ENCODE measurements around the gene ASRGL1.
"Not testable (repeated sequence)": the region's sequence is repeated elsewhere in the genome, so short reads cannot be mapped to it uniquely, and the experiment has no call there.

Gene ASRGL1

DNA sequence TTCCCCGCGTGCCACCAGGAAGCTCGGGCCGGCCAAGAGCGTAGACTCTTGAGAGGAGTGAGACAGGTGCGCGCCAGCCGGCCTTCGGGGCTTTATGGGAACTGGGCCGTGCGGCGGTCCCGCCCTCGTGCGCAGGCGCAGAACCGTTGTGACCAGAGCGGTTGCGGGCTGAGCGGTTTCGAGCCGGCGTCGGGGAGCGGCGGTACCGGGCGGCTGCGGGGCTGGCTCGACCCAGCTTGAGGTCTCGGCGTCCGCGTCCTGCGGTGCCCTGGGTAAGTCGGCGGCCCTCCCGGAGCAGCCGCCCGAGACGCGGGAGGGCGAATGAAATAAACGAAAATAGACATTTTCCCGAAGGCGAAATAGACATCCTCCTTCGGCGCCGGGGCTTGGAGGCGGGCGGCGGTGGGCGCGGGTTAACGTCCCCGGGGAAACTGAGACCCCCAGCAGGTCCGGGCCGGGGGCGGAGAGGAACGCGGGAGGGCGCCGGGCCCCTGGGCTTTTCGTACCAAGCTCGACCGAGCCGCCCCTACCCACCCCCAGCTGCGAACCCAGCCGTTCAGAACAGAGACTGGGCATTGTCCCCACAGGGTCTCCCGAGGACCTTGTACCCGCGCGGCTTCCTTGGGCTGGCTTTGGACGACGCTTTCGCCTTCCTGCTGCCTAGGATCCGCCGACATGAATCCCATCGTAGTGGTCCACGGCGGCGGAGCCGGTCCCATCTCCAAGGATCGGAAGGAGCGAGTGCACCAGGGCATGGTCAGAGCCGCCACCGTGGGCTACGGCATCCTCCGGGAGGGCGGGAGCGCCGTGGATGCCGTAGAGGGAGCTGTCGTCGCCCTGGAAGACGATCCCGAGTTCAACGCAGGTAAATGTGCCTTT lies at the start of gene ASRGL1:
Gene ASRGL1, plus strand, starts transcription at position 146 of the 879 bp plus-strand sequence. Its CDS starts 530 bp downstream, at position 676.
- FAIRE-seq: no peak

DNA sequence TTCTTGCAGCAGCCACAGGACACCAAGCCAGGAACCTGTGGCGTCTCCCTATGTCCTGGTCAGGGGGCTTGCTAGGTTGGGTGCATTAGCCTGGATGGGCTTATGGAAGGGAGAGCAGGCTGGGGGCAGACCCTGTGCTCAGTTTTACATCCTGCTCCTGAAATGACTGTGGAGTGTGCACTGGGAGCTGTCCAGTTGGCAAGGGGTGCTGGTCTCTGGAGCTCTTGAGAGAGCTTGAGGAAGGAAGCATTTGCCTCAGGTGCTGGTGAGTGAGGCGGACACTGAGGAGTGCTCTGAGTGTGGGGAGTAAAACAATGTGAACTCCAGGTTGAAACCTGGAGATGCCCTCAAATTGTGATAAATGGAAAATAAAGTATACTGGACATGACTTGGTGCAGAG lies 41.7 kb upstream of the ASRGL1 start:
- FAIRE-seq: no peak

DNA sequence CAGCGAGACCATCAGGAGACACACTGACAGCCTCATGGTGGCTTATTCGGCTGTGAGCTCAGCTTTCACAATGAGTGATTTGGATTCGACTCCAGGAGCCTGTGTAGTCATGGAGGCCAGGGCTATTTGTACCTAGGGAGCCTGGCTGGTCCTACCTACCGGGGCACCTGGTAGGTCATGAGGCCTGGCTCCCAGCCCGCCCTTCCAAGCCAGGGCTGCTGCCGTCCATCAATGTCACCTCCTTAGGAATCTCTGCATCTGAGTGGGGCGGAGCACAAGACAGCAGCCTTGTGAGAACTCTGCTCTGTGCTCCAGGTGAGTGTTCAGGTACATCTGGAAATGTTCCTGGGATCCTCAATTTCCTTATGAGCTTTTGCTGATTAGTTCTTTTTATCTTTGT lies 38.3 kb upstream of the ASRGL1 start, which contains the start of gene SCGB1D4:
Gene SCGB1D4, minus strand, starts transcription at position 101 of the 400 bp plus-strand sequence. Its CDS starts 65 bp downstream, at position 36.
- no peak for FAIRE-seq

DNA sequence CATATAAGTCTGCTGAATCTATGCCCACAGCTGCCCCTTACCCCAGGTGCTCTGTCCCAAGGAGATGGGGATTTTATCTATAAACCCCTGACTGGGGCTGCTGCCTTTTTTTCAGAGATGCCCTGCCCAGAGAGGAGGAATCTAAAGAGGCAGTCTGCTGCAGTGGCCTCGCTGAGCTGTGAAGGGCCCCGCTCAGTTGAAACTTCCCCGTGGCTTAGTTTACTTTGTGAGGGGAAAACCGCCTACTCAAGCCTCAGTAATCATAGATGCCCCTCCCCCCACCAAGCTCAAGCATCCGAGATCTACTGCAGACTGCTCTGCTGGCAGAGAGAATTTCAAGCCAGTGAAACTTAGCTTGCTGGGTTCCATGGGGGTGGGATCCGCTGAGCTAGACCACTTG lies 31.0 kb upstream of the ASRGL1 start:
- FAIRE-seq: no peak

DNA sequence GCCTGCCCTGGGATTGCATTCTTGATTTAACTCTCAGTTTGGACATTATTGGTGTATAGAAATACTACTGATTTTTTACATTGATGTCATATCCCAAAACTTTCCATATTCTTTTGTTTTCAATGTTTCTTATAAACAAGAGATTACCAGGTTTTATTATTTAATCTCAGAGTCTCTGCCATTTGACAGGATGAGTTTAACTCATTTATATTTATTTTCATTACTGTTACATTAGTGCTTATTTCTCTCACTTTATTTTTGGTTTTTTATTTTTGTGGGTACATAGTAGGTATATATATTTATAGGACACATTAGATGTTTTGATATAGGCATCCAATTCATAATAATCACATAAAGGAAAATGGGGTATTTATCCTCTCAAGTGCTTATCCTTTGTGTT lies 29.3 kb upstream of the ASRGL1 start:
- FAIRE-seq: no peak

DNA sequence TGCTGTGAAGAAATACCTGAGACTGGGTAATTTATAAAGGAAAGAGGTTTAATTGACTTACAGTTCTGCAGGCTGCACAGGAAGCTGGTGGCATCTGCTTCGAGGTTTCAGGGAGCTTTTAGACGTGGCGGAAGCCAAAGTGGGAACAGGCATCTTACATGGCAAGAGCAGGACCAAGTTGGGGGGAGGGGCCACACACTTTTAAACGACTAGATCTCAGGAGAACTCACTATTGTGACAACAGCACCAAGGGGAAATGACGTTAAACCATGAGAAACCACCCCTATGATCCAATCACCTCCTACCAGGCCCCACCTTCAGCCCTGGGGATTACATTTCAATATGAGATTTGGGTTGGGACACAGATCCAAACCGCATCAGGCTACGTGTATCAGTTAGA lies 27.3 kb upstream of the ASRGL1 start:
- no peak for FAIRE-seq

DNA sequence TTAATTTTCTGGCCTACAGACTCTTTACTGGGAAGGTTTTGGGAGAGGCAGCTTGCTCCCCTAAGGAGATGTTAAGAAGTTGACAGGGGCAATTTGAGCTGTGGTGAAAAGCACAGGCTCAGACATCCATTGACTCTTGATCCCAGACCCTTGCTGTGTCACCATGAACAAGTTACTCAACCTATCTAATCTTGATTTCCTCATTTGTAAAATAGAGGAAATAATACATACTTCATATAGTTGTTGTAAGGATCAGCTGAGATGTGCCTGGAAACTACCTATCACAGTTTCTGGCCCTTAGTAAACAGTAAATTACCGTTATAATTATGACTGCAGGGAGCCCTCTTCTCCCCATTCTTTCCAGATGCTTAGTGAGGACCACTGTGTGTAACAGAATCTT lies 21.8 kb upstream of the ASRGL1 start:
- FAIRE-seq: no peak

DNA sequence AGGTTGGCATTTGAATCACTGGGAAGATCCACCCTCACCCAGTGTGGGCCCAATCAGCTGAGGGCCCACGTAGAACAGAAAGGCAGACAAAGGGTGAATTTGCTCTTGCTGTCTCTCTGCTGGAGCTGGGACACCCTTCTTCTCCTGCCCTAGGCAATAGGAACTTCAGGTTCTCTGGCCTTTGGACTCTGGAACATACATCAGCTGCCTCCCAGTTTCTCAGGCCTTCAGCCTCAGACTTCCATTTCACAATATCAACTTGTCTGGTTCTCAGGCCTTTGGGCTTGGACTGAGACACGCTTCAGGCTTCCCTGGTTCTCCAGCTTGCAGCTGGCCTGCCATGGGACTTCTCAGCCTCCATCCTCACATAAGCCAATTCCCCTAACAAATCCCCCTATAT lies 14.7 kb upstream of the ASRGL1 start:
- FAIRE-seq: no peak

DNA sequence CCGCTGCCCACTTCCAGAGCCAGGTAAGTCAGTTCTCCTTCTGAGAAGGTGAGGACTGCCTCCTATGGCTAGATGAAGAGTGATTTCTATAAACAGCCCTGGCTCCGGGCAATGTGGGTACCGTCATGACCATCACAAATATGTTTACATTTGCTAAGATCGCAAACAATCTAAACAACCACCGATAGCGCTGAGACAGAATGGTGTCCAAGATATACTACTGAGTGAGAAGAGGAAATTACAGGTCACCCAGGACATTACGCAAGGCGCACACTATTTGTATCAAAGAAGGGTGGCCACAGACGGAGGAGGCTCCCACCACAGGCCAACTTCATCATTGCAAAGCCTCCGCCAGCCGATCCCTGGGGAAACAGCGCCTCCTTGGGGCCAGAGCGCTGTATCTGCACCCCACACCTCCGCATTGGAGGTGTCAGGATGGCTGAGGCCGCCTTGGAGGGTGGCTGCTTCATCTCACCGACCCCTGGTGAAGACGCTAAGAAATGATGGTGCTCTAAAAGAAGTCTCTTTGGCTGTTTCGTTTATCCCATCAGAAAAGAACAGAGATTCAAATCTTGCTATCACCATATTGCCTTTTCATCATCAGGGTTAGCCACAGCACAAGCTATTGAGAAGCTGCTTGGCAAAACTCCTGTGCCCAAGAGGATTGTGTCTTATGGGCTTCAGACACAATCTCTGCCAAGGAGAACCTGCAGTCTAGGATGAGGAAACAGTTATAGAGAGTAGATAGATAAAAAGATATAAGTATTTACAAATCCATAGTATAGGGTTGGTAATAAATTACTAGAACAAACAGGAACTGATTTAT lies 12.3 kb upstream of the ASRGL1 start:
- FAIRE-seq: no peak

DNA sequence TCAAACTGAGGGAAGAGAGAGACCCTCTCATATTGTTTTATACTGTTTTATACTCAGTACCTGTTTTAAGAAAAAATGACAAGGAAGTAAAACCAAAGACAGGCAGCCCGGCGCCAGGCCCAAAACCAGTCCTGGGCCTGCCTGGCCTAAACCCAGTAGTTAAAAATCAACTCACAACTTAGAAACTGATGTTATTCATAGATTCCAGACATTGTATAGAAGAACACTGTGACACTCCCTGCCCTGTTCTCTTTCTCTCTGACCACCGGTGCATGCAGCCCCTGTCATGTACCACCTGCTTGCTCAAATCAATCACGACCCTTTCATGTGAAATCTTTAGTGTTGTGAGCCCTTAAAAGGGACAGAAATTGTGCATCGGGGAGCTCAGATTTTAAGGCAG lies 11.5 kb upstream of the ASRGL1 start:
- not testable (repeated sequence) for FAIRE-seq

DNA sequence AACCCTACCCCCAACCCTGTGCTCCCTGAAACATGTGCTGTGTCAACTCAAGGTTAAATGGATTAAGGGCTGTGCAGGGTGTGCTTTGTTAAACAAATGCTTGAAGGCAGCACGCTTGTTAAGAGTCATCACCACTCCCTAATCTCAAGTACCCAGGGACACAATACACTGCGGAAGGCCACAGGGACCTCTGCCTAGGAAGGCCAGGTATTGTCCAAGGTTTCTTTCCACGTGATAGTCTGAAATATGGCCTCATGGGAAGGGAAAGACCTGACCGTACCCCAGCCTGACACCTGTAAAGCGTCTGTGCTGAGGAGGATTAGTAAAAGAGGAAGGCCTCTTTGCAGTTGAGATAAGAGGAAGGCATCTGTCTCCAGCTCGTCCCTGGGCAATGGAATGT lies 10.5 kb upstream of the ASRGL1 start:
- not testable (repeated sequence) for FAIRE-seq

DNA sequence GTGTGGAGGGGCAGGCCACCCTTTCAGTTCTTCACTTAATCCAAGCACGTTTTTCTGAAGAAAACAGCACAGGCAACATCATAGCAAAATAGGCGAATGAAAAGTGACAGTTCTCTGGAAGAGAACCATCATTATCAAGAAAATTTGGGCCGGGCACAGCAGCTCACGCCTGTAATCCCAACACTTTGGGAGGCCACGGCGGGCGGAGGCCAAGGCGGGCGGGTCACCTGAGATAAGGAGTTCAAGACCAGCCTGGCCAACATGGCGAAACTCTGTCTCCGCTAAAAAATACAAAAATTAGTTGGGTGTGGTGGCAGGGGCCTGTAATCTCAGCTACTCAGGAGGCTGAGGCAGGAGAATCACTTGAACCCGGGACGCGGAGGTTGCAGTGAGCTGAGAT lies 9.7 kb upstream of the ASRGL1 start:
- not testable (repeated sequence) for FAIRE-seq

DNA sequence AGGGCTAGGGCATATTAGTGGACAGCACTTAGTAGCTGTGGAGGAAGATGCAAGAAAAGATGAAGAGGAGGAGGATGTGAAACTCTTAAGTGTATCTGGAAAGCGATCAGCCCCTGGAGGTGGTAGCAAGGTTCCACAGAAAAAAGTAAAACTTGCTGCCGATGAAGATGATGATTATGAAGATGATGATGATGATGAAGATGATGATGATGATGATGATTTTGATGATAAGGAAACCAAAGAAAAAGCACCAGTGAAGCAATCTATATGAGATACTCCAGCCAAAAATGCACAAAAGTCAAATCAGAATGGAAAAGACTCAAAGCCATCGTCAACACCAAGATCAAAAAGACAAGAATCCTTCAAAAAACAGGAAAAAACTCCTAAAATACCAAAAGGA lies 6.0 kb upstream of the ASRGL1 start:
- FAIRE-seq: not testable (repeated sequence)

DNA sequence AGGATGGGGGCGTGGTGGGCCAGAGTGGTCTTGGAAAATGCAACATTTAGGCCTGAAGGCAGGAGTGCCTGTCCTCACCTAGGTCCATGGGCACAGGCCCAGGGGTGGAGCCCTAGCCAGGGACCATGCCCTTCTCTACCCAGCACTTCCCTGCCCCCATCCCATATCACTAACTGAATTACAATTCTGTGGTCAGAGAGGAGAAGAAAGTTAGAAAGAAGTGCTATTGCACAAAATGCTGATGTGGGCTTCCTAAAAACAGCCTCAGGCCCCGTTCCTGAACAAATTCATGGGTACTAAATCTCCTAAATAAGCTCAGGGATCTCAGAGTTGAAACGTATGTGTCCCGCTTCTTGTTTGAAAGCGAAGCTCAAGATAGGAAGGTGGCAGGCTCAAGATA lies 3.5 kb upstream of the ASRGL1 start:
- FAIRE-seq: no peak

DNA sequence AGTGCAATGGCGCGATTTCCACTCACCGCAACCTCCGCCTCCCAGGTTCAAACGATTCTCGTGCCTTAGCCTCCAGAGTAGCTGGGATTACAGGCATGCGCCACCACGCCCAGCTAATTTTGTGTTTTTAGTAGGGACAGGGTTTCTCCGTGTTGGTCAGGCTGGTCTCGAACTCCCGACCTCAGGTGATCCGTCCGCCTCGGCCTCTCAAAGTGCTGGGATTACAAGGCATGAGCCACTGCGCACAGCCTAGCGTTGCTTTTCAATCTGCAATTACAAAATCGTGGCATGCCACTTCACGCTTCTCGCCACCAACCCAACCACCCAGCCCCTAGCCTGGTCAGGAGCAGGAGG lies 322 bp upstream of the ASRGL1 start:
- not testable (repeated sequence) for FAIRE-seq

DNA sequence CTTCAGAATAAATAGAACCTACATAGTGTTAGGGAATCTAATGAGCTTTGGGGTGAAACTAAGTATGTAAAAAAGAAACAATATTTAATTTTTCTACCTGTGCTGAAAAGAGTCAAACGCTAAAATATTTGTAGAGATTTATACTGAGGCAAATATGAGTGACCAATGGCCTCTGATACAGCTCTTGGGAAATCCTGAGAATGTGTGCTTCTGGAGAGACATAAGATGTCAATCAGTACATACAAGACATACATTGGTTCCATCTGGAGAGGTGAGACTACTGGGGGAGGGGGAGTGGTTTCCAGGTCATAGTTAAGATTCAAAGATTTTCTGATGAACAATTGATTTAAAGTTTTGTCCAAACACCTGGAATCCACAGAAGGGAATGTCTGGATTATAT lies 970 bp downstream of the ASRGL1 start:
- FAIRE-seq: no peak

DNA sequence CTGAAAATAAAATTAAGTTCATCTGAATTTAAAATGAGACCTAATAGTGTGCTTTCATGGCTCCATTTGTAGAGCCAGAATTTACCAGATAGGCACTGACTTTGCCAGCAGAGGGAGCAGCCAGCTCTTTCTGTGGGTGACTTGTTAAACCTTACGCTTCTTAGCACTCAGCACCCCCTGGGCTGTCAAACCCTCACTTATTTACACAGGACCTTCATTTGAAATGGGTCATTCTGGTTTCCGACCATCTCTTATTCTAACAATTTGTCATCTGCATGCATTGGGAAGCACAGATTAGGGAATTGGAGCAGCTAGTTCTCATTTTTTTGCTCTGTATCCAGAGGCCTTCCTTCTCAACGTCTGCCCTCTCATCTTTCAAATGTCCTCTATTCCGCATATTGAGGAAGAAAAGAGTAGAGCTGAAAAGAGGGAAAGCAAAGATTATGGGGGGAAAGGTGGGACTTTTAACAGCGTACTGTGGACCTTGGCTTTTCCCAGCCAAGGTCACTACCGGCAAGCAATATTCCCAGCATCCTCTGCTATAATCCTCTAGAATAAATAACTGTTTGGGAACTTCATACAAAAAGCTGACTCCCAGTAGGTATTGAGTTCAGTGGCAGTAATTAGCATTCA lies 3.1 kb downstream of the ASRGL1 start:
- no peak for FAIRE-seq

DNA sequence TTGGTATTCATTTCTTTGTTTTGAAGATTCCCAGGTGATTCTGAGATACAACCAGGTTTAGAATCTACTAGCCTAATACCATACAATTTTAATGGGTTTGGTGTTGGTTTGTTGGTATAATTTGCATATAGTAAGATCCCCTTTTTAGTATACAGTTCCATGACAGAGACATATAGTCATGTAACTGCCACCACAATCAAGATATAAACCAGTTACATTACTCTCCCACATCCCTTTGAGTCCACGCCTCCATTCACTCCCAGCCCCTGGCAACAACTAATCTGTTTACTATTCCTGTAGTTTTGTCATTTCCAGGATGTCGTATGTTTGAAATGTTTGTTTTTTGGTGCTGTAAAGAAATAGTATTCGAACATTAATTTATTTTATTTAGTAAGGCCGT lies 4.3 kb downstream of the ASRGL1 start:
- FAIRE-seq: no peak

DNA sequence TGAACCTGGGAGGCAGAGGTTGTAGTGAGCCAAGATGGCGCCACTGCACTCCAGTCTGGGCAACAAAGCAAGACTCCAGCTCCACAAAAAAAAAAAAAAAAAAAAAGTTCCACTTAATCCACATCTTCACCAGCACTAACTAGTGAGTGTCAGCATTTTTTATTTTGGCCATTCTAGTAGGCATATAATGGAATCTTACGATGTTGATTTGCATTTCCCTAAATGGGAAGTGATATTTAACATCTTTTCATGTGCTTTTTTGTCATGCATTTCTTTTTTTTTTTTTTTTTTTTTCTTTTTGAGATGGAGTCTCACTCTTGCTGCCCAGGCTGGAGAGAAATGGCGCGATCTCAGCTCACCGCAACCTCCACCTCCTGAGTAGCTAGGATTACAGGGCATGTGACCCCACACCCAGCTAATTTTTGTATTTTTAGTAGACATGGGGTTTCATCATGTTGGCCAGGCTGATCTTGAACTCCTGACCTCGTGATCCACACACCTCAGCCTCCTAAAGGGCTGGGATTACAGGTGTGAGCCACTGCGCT lies 6.5 kb downstream of the ASRGL1 start:
- not testable (repeated sequence) for FAIRE-seq

DNA sequence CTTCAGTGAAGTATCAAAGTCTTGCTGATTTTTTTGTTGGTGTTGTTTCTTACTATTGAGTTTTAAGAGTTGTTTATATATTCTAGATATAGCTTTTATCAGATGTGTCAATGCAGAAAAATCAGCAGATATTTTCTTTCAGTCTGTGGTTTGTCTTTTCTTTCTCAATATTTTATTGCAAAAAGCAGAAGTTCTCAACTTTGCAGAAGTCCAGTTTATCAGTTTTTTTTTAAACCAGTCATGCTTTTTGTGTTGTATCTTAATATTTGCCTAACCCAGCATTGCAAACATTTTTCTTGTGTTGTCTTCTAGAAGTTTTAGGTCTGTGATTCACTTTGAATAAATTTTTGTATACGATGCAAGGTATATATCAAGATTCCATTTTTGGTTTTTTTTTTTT lies 7.0 kb downstream of the ASRGL1 start:
- FAIRE-seq: no peak

DNA sequence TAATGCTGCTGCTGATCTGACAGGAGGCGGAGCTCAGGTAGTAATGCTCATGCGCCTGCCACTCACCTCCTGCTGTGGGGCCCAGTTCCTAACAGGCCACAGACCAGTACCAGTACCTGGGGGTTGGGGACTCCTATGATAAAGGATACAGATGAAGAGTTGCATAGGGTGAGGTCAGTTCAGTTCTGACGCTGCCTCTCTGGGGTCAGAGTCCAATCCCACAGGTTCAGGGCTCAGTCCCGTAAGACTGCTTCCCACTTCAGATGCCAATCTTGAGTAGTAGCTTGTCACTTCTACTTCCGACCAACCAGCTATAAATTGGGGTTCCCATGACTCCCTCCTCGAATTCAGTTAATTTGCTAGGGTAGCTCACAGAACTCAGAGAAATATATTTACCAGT lies 8.6 kb downstream of the ASRGL1 start:
- no peak for FAIRE-seq

DNA sequence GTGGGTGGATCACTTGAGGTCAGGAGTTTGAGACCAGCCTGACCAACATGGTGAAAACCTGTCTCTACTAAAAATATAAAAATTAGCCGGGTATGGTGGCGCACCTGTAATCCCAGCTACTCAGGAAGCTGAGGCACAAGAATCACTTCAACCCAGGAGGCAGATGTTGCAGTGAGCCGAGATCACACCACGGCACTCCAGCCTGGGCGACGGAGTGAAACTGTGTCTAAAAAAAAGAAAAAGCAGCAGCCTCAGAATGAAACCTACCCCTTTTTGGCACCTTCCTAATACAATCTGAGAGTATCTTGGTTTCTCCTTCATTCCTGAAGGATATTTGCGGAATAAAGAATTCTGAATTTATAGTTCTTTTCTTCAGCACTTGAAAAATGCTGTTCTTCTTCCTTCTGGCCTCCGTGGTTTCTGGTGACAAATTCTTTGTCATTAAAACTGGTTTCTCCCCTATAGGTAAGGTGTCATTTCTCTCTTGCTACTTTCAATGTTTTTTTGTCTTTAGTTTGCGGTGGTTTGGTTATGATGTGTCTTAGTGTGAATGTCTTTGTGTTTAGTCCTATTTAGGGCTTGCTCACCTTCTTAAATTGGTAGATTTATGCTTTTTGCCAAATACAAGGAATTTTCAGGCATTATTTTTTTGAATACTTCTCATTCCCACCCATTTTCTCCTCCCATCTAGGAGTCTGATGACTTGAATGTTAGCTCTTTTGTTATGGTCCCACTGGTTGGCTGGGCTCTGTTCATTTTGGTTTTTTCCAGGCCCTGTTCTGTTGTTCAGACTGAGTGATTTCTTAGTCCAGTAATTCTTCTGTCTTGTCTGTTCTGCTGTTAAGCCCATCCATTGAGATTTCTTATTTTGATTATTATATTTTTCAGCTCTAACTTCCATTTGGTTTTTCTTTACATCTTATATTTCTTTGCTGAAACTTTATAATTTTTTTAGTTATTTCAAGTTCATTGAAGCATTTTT lies 15.4 kb downstream of the ASRGL1 start:
- no peak for FAIRE-seq
